Ovary (tissue), 9 donors: Measurements from ENCODE around the gene MBNL1. TPM values are rescaled to one million over a fixed set of nuclear protein-coding genes. Genes with fewer than 3 reads are reported as not detected.

ENCODE experiments used
- DNase-seq, 5 donors: peaks; one replicate each; pipeline ENCODE4 v3.0.0-alpha.2; 2019 to 2020
- H3K27ac ChIP-seq, 2 donors: fragments of 200-600 bp; one replicate each; pipeline versions ENCODE4 v1.5.1 to v1.8.0; 2019 to 2022
- H3K27me3 ChIP-seq: fragments of 200-600 bp; one replicate; pipeline ENCODE4 v1.8.0; 2022
- H3K36me3 ChIP-seq: fragments of 200-600 bp; sonication (generic); one replicate; pipeline ENCODE4 v1.5.1; 2019
- H3K4me1 ChIP-seq: one replicate; pipeline ENCODE4 v1.8.1; 2013; ENCODE audit warnings: mild to moderate bottlenecking, moderate library complexity; ENCODE audit not compliant: insufficient read depth
- H3K4me3 ChIP-seq: fragments of 200-600 bp; sonication (generic); one replicate; pipeline ENCODE4 v1.5.1; 2017
- H3K9me3 ChIP-seq, 2 donors: fragments of 200-600 bp in 1 of 2; sonication (generic) in 1 of 2; one replicate each; pipeline versions ENCODE4 v1.5.1 to v1.8.1; 2013 to 2019; ENCODE audit warnings: mild to moderate bottlenecking in 1 of 2, moderate library complexity in 1 of 2
- CTCF ChIP-seq, 3 donors: fragments of 450-650 bp in 2 of 3; fragments of 200-600 bp in 1 of 3; IDR thresholded peaks; one replicate each; pipeline versions ENCODE4 v1.5.1 to v1.8.0; 2016 to 2022; ENCODE audit warnings: antibody characterized with exemption in 3 of 3, mild to moderate bottlenecking in 1 of 3
- EP300 ChIP-seq: sonication (generic); formaldehyde crosslinking; IDR thresholded peaks from one replicate; pipeline ENCODE4 v1.6.1; 2017; ENCODE audit warnings: antibody characterized with exemption
- POLR2A ChIP-seq: fragments of 450-650 bp; IDR thresholded peaks from one replicate; pipeline ENCODE4 v1.6.1; 2017; ENCODE audit warnings: antibody characterized with exemption, mild to moderate bottlenecking, moderate library complexity
- WGBS, 3 donors: extraction: QIAGEN DNeasy Blood & Tissue Kit in 1 of 3; methylation state at CpG; one replicate each; pipeline versions ENCODE4 v1.1.5 to v1.1.7; 2013 to 2017; 5-methylcytosine and 5-hydroxymethylcytosine counted together
- intact Hi-C, 4 donors: fragments of 100-400 bp; cut with DNase I; formaldehyde crosslinking; loops; one replicate each; pipeline versions ENCODE4 v1.11.0 to v1.15.1; 2022 to 2023
- polyA plus RNA-seq, 2 donors: library from polyadenylated mRNA; stranded (reverse); fragments of 200-250 nt in 1 of 2; fragments of 350-450 nt in 1 of 2; fragmentation: Illumina TruSeq in 1 of 2; extraction: RNeasy Lipid Tissue Mini Kit (QIAGEN cat#74804) in 1 of 2; gene quantifications; one replicate each; pipeline ENCODE4 v1.2.3, GENCODE V29; 2013 to 2014
- total RNA-seq, 7 donors: library from RNA; depleted of rRNA in 2 of 7; stranded (reverse); fragments of >200 nt in 2 of 7; fragmentation: NEBNext Ultra II Directional in 3 of 7; extraction: Animal tissue kit (Norgen Biotek cat#: 25700) in 3 of 7; gene quantifications; one replicate each; pipeline versions ENCODE4 v1.1.0 to v1.2.4, GENCODE V29; 2016 to 2023
- donor health status: DM: no; HTN: no; CAD: no; lungs with moderate emphysema.
- donor health status: DM: no; HTN: no; CAD: no.
- donor health status: Bipolar disorder and iron deficiency.
- donor health status: DM: yes; HTN: yes; CAD: no.
- donor health status: DM: no; HTN: no; CAD: no.
- donor health status: DM: yes; HTN: yes; CAD: no.

Gene MBNL1
- total and polyA plus RNA-seq, 9 donors: 39.7 to 152 (median 123) TPM

GRCh38 chr3:152258448-152259393, 10.0 kb upstream of the MBNL1 start:
- intact Hi-C loops: no loop called here
- no peak overlapping the region for H3K4me3 ChIP-seq
- peak; percentile 19 to 66 (median 44) for DNase-seq
- H3K36me3 ChIP-seq: no peaks in the 10 kb centered on the region
- H3K4me1 ChIP-seq: peaks cover 6% of the 10 kb centered on the region
- H3K27ac ChIP-seq: no peak overlapping the region
- WGBS, 3 donors: 6 to 8% (median 8%) methylated on average over 7 of the region's 7 CpGs
- no peaks in the 10 kb centered on the region for H3K9me3 ChIP-seq
- no peaks in the 10 kb centered on the region for H3K27me3 ChIP-seq
- TF ChIP-seq POLR2A (no peak), EP300 (peak; percentile 44), CTCF (IDR thresholded peaks at IDR 0.05) (no peak)

DNA sequence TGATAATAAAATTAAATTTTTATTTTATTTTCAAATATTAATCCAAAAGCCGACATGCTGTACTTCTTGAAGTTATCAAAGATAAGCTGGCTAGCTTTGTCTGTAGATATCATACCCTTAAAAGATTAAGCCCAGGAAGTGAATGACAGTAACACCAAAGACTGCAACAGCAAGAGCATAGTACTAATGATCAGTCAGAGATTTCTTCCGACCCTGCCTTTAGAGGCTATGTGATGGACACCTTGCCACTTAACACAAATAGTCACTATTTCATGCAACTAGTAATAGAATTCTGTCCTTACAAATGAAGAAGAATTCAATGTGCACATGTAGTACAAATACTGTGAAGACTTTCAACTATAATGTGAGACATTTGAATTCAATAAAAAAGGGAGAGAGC, 9.3 kb upstream of the MBNL1 start:
- H3K9me3 ChIP-seq: no peaks in the 10 kb centered on the region
- H3K36me3 ChIP-seq: no peaks in the 10 kb centered on the region
- intact Hi-C loops: no loop called here
- H3K4me1 ChIP-seq: peaks cover 6% of the 10 kb centered on the region
- 42 to 52% (median 52%) methylated on average over 2 of the region's 2 CpGs for WGBS, 3 donors
- H3K4me3 ChIP-seq: no peak overlapping the region
- no peak for DNase-seq
- H3K27ac ChIP-seq: no peak overlapping the region
- TF ChIP-seq POLR2A (no peak), CTCF (IDR thresholded peaks at IDR 0.05) (no peak), EP300 (no peak)
- no peaks in the 10 kb centered on the region for H3K27me3 ChIP-seq

DNA sequence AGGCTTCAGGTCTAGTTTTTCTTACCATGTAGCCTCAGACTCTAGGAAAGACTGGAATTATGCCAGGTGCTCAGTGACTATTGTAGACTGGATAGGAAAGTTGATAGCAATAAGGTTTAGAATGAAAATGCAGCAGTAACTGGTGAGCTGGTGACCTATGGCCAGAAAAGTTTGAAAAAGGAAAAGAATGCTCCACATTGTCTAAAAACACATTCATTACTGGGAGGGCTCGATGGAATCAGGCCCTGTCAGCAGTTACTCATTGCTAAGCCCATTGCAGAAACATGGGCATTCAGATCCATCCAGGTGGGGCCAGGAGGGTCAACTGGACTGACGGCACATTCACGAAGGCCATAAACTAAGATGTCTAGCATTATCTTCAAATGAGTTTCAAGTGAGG, 8.7 kb upstream of the MBNL1 start:
- 79 to 90% (median 86%) methylated on average over 3 of the region's 3 CpGs for WGBS, 3 donors
- no peaks in the 10 kb centered on the region for H3K27me3 ChIP-seq
- no peaks in the 10 kb centered on the region for H3K9me3 ChIP-seq
- DNase-seq: no peak
- no peaks in the 10 kb centered on the region for H3K36me3 ChIP-seq
- intact Hi-C loops: loop anchor here in 1 of 4 donors (10.0 kb wide), 1 partner anchor 185 kb away; no protein-coding TSS in a partner anchor
- no peak overlapping the region for H3K27ac ChIP-seq
- TF ChIP-seq EP300 (no peak), CTCF (IDR thresholded peaks at IDR 0.05) (no peak), POLR2A (no peak)
- peaks cover 6% of the 10 kb centered on the region for H3K4me1 ChIP-seq
- H3K4me3 ChIP-seq: no peak overlapping the region

DNA sequence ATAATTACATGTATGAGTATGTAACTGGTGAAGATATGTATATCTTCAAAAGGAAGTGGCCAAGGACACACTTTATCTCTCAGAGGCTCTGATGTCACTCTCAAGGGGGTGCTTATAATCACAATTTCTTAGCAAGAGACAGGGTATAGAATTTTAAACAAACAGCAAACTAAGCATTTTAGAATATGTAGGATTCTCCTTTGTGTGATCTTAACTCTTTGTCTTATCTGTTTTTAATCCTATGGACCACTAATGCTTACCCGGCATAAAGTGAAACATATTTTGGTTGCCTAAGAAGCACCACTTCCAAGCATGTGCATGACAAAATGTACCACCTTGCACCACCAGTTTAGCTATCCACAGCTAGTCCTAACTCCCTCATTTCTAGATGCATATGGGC, 8.2 kb upstream of the MBNL1 start:
- Histone ChIP-seq H3K4me3 (no peak overlapping the region), H3K36me3 (no peaks in the 10 kb centered on the region), H3K27me3 (no peaks in the 10 kb centered on the region), H3K4me1 (peaks cover 6% of the 10 kb centered on the region), H3K9me3 (no peaks in the 10 kb centered on the region), H3K27ac (no peak overlapping the region)
- DNase-seq: no peak
- intact Hi-C loops: loop anchor here in 1 of 4 donors (10.0 kb wide), 1 partner anchor 184 kb away; no protein-coding TSS in a partner anchor
- TF ChIP-seq POLR2A (no peak), CTCF (IDR thresholded peaks at IDR 0.05) (no peak), EP300 (no peak)
- 92 to 98% (median 98%) methylated on average over 1 of the region's 1 CpG for WGBS, 3 donors
